K562 (cell line): Measurements from ENCODE around the gene RREB1. TPM values are rescaled to one million over a fixed set of nuclear protein-coding genes. Genes with fewer than 3 reads are reported as not detected.

Experiments used
- ATF1 ChIP-seq, 2 experiments: fragments of 450-650 bp in 1 of 2; IDR thresholded peaks; 2 replicates each; pipeline ENCODE4 v1.6.1; 2016; ENCODE audit warnings: missing compliant biosample characterization in 1 of 2, missing genetic modification characterization in 1 of 2
- ATF4 ChIP-seq: fragments of 450-650 bp; formaldehyde crosslinking; IDR thresholded peaks from 2 replicates; pipeline ENCODE4 v1.4.0; 2022; ENCODE audit warnings: mild to moderate bottlenecking, moderate library complexity
- FOXA3 ChIP-seq, 2 experiments: fragments of 450-650 bp in 1 of 2; sonication (generic) in 1 of 2; formaldehyde crosslinking; IDR thresholded peaks in 1 of 2; conservative IDR thresholded peaks in 1 of 2; 2 replicates each; pipeline versions ENCODE4 v1.4.0 to v1.8.0; 2020 to 2022; ENCODE audit warnings: mild to moderate bottlenecking in 2 of 2, missing genetic modification reagents in 1 of 2
- FOXP4 ChIP-seq: sonication (generic); formaldehyde crosslinking; IDR thresholded peaks from 2 replicates; pipeline ENCODE4 v1.8.0; 2022; ENCODE audit warnings: mild to moderate bottlenecking, missing genetic modification reagents, borderline replicate concordance
- GTF2B ChIP-seq: IDR thresholded peaks from 2 replicates; pipeline ENCODE4 v1.6.1; 2011; ENCODE audit not compliant: insufficient read length; ENCODE audit errors: extremely low read depth
- JUND ChIP-seq, 2 experiments: IDR thresholded peaks; 2 replicates in 1 of 2; 3 replicates in 1 of 2; pipeline ENCODE4 v1.6.1; 2011; ENCODE audit warnings: borderline replicate concordance in 2 of 2, low read depth in 2 of 2, low read length in 2 of 2, improper control_type of control experiment in 1 of 2, missing biosample characterization in 1 of 2, missing genetic modification characterization in 1 of 2, missing genetic modification reagents in 1 of 2
- MLLT1 ChIP-seq, 2 experiments: fragments of 450-650 bp; IDR thresholded peaks; 2 replicates each; pipeline ENCODE4 v1.6.1; 2016
- SOX6 ChIP-seq: fragments of 450-650 bp; IDR thresholded peaks from 2 replicates; pipeline ENCODE4 v1.6.1; 2014; ENCODE audit warnings: mild to moderate bottlenecking
- TFAP4 ChIP-seq: sonication (generic); formaldehyde crosslinking; IDR thresholded peaks from 2 replicates; pipeline ENCODE4 v1.8.0; 2022; ENCODE audit warnings: missing genetic modification reagents, mild to moderate bottlenecking, moderate library complexity, borderline replicate concordance
- ZNF277 ChIP-seq: fragments of 250-450 bp; sonication (Bioruptor Pico); IDR thresholded peaks from 2 replicates; pipeline ENCODE4 v1.8.0; 2022; ENCODE audit warnings: inconsistent platforms, mild to moderate bottlenecking, moderate library complexity, borderline replicate concordance
- ZNF3 ChIP-seq: fragments of 250-450 bp; sonication (Bioruptor Pico); IDR thresholded peaks from 2 replicates; pipeline ENCODE4 v1.5.0; 2021; ENCODE audit warnings: mild to moderate bottlenecking, moderate library complexity
- ZNF449 ChIP-seq: fragments of 250-450 bp; sonication (Bioruptor Pico); IDR thresholded peaks from 2 replicates; pipeline ENCODE4 v1.8.0; 2022; ENCODE audit warnings: moderate library complexity, mild to moderate bottlenecking, inconsistent platforms
- ZNF695 ChIP-seq: fragments of 450-650 bp; formaldehyde crosslinking; IDR thresholded peaks from 2 replicates; pipeline ENCODE4 v1.4.0; 2020; ENCODE audit warnings: mild to moderate bottlenecking, moderate library complexity
- ZNF79 ChIP-seq: fragments of 250-450 bp; sonication (Bioruptor Pico); IDR thresholded peaks from 2 replicates; pipeline ENCODE4 v1.4.0; 2020; ENCODE audit warnings: low read depth, mild to moderate bottlenecking, moderate library complexity
- polyA plus RNA-seq, 8 experiments: library from polyadenylated mRNA; depleted of rRNA in 4 of 8; stranded (reverse) in 5 of 8; unstranded in 3 of 8; fragments of >200 nt; fragmentation: Nextera tagmentation in 2 of 8; fragmentation: Illumina TruSeq in 1 of 8; extraction: Ambion mirVana in 2 of 8; extraction: Trizol in 1 of 8; gene quantifications; 2 replicates each; pipeline versions ENCODE4 v1.2.1 to v1.2.3, GENCODE V29; 2011 to 2014; ENCODE audit warnings: inconsistent platforms in 1 of 8, missing spikeins in 1 of 8
- total RNA-seq, 7 experiments: library from RNA; depleted of rRNA in 6 of 7; stranded (reverse); fragments of >200 nt in 6 of 7; fragmentation: Illumina TruSeq in 2 of 7; extraction: Trizol in 2 of 7; gene quantifications; 2 replicates each; pipeline versions ENCODE4 v1.2.1 to v1.2.3, GENCODE V29; 2011 to 2021; ENCODE audit warnings: low replicate concordance in 1 of 7

The RREB1 gene
- total and polyA plus RNA-seq, 9 of the 15 experiments (the other 6 are each of a cell fraction or from before 2014, with no cell fraction given) = 3.3 to 64.2 (median 19.3) TPM

- TF ChIP-seq FOXP4 (CRISPR knock-in tag) (no peak), JUND (IDR thresholded peaks at IDR 0.05; ENCODE audit: borderline replicate concordance, low read depth, low read length) (0 out of 2 replicates have a peak, but pooled peaks have one; percentile 28), JUND (tag; IDR thresholded peaks at IDR 0.05; ENCODE audit: borderline replicate concordance, low read depth, low read length) (no peak; the same call in 2 of the 3 replicates), ATF1 (CRISPR knock-in tag; IDR thresholded peaks at IDR 0.05) (no peak), ATF1 (tag; IDR thresholded peaks at IDR 0.05) (peak; percentile 30; the same call in 1 of the 2 replicates), ZNF695 (CRISPR knock-in tag) (no peak), ZNF3 (no peak), GTF2B (no peak), ZNF277 (CRISPR knock-in tag) (no peak), TFAP4 (CRISPR knock-in tag) (no peak), SOX6 (peak; percentile 51), MLLT1 (IDR thresholded peaks at IDR 0.05) (peak in 1 of 2 experiments; percentile 66; a peak in 2 of 4 replicates), ZNF79 (CRISPR knock-in tag) (no peak), ATF4 (CRISPR knock-in tag) (0 out of 2 replicates have a peak, but pooled peaks have one; percentile 37), FOXA3 (CRISPR knock-in tag; conservative IDR thresholded peaks at IDR 0.05 in 1 of 2, IDR thresholded peaks at IDR 0.05 in 1 of 2) (peak in 1 of 2 experiments; percentile 53; a peak in 2 of 4 replicates), ZNF449 (CRISPR knock-in tag) (no peak)
These were observed 35.8 kb downstream of the RREB1 start (continued) for GRCh38 chr6:7143476-7143974.
